Measurements from ENCODE around the gene SBF2. TPM values are rescaled to one million over a fixed set of nuclear protein-coding genes. Genes with fewer than 3 reads are reported as not detected.

Gene SBF2
- total RNA-seq, 4 donors from 2014 or later = 42.3 to 106 (median 45.3) TPM

DNA sequence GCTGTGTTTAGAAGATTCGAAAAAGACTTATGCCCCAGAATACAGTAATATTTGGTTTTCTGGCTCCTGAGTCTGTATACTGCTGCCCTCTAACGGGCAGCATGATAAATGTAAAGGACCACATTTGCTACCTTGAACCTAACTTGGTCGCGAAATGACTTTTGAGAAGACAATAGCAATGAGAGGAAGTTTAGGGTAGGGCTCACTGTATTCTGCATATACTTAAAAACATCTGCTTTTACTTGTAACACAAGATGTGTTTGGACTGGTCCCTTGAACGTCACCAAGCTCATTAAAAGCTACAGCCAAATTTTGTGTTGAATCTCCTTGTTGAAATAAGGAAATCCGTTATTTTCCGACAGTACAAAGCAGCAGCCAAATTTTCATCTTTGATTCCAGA lies 321.0 kb downstream of the SBF2 start:
- Histone ChIP-seq H3K27ac (no peak overlapping the region), H3K9me3 (no peaks in the 10 kb centered on the region), H3K4me1 (no peaks in the 10 kb centered on the region), H3K36me3 (peaks cover 5% of the 10 kb centered on the region), H3K27me3 (no peaks in the 10 kb centered on the region), H3K4me3 (no peak overlapping the region)
- 20% methylated on average over 7 of the region's 7 CpGs for WGBS
- TF ChIP-seq POLR2AphosphoS5 (IDR thresholded peaks at IDR 0.05) (no peak), EP300 (IDR thresholded peaks at IDR 0.05) (no peak)
- TF ChIP-seq, protein P1, sequence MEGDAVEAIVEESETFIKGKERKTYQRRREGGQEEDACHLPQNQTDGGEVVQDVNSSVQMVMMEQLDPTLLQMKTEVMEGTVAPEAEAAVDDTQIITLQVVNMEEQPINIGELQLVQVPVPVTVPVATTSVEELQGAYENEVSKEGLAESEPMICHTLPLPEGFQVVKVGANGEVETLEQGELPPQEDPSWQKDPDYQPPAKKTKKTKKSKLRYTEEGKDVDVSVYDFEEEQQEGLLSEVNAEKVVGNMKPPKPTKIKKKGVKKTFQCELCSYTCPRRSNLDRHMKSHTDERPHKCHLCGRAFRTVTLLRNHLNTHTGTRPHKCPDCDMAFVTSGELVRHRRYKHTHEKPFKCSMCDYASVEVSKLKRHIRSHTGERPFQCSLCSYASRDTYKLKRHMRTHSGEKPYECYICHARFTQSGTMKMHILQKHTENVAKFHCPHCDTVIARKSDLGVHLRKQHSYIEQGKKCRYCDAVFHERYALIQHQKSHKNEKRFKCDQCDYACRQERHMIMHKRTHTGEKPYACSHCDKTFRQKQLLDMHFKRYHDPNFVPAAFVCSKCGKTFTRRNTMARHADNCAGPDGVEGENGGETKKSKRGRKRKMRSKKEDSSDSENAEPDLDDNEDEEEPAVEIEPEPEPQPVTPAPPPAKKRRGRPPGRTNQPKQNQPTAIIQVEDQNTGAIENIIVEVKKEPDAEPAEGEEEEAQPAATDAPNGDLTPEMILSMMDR (IDR thresholded peaks at IDR 0.05) = peak; percentile 36 to 54
- no peak for DNase-seq (ENCODE audit: low spot score in 2 of 2)

DNA sequence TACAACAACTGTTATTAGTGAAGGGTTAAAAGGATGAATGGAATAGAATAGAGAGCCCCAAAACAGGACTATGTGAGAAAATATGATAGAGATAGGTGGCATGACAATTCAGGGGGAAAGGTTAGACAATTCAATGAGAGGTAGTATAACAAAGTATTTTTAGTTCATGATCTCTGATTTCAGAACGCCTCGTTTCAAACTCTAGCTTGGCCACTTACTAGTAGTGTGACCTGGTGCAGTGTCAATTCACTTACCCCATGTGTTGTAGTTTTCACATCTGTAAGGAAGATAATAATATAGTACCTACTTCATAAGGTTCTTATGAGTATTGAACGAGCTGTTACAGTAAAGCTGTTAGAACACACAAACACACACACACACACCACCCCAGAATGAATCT lies 322.1 kb downstream of the SBF2 start:
- Histone ChIP-seq H3K9me3 (no peaks in the 10 kb centered on the region), H3K27ac (no peak overlapping the region), H3K27me3 (no peaks in the 10 kb centered on the region), H3K36me3 (peaks cover 5% of the 10 kb centered on the region), H3K4me1 (no peaks in the 10 kb centered on the region), H3K4me3 (no peak overlapping the region)
- TF ChIP-seq, protein P1 (IDR thresholded peaks at IDR 0.05) = no peak
- no peak for TF ChIP-seq EP300 (IDR thresholded peaks at IDR 0.05)
- DNase-seq (ENCODE audit: low spot score in 2 of 2) = no peak
- 90% methylated on average over 3 of the region's 3 CpGs for WGBS

DNA sequence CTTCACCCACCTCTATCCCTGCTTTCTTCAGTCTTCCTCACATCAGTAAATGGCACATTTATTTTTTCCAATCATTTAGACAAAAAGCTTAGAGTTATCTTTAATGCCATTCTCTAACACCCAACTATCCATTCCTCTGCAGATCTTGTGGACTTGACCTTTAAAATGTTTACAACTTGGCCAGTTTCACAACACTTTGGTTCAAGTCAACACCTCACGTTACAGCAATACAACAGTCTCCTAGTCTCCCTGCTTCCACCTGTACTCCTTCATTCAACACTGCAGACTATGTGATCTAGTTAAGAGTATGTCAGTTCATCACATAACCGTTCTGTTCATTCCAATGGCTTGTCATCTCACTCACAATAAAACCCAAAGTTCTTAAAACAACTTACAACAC lies 325.0 kb downstream of the SBF2 start:
- no peak overlapping the region for H3K4me3 ChIP-seq
- no peaks in the 10 kb centered on the region for H3K27me3 ChIP-seq
- H3K9me3 ChIP-seq = no peaks in the 10 kb centered on the region
- 87% methylated on average over 2 of the region's 2 CpGs for WGBS
- no peaks in the 10 kb centered on the region for H3K4me1 ChIP-seq
- peaks cover under 1% of the 10 kb centered on the region for H3K36me3 ChIP-seq
- DNase-seq (ENCODE audit: low spot score in 2 of 2) = no peak
- TF ChIP-seq EP300 (IDR thresholded peaks at IDR 0.05) (no peak), POLR2AphosphoS5 (IDR thresholded peaks at IDR 0.05) (no peak), POLR2A (IDR thresholded peaks at IDR 0.05) (no peak)
- TF ChIP-seq, protein P1 (IDR thresholded peaks at IDR 0.05) = no peak
- no peak overlapping the region for H3K27ac ChIP-seq

DNA sequence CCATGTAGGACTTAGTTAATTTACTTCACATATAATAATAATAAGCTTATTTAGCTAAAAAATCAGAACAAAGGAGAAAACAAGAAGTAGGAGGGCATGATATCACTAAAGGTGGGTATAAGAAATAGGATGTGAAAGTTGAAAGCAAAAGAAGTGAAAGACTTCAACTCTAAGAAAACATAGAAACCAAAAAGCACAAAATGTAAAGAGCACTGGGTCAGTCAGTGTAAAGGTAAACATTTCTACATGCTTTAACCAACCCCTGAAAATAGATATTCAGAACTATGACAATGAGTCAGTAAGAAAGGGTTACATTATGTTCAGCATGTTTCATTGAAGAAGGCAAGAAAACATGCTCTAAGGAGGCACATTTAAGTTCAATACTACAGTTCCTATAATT lies 331.3 kb downstream of the SBF2 start:
- Histone ChIP-seq H3K4me1 (no peaks in the 10 kb centered on the region), H3K27ac (no peak overlapping the region), H3K9me3 (no peaks in the 10 kb centered on the region), H3K4me3 (no peak overlapping the region), H3K36me3 (peaks cover 25% of the 10 kb centered on the region), H3K27me3 (no peaks in the 10 kb centered on the region)
- no peak for TF ChIP-seq EP300 (IDR thresholded peaks at IDR 0.05)
- no peak for TF ChIP-seq POLR2AphosphoS5 (IDR thresholded peaks at IDR 0.05)
- no peak for TF ChIP-seq POLR2A (IDR thresholded peaks at IDR 0.05)
- TF ChIP-seq, protein P1 (IDR thresholded peaks at IDR 0.05) = no peak
- DNase-seq (ENCODE audit: low spot score in 2 of 2) = no peak

DNA sequence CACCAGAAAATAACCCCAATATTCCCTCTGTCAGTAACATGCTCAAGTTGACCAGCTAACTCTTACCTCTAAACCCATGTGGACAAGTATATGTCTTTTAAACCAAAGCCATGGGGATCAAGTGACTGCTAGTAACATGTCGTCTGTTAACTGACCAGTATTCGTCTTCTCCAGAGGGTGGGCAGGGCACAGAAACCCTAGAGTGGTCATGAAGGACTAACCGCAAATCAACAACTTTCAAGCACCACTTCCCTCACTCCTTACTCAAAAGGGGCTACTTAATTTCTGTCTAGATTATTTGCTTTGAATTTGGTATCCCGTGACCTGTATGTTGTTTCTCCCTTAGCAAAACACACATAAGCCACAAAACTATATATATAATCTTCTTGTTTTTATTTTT lies 336.9 kb downstream of the SBF2 start:
- peaks cover 20% of the 10 kb centered on the region for H3K36me3 ChIP-seq
- no peak for DNase-seq (ENCODE audit: low spot score in 2 of 2)
- H3K27ac ChIP-seq = no peak overlapping the region
- H3K4me1 ChIP-seq = peaks cover 2% of the 10 kb centered on the region
- 96% methylated on average over 4 of the region's 4 CpGs for WGBS
- TF ChIP-seq POLR2A (IDR thresholded peaks at IDR 0.05) (no peak), POLR2AphosphoS5 (IDR thresholded peaks at IDR 0.05) (no peak), EP300 (IDR thresholded peaks at IDR 0.05) (no peak)
- TF ChIP-seq, protein P1 (IDR thresholded peaks at IDR 0.05) = no peak
- no peak overlapping the region for H3K4me3 ChIP-seq
- no peaks in the 10 kb centered on the region for H3K27me3 ChIP-seq
- H3K9me3 ChIP-seq = no peaks in the 10 kb centered on the region
